Right renal pelvis (tissue), 4 donors: ENCODE results near the gene SLC25A36. TPM values are rescaled to one million over a fixed set of nuclear protein-coding genes. Genes with fewer than 3 reads are reported as not detected.
"Not testable (repeated sequence)": the region's sequence is repeated elsewhere in the genome, so short reads cannot be mapped to it uniquely, and the experiment has no call there.

Experiments
- DNase-seq, 4 donors: peaks; one replicate each; pipeline ENCODE4 v3.0.0-alpha.2; 2013; ENCODE audit warnings: low read depth in 4 of 4, low spot score in 3 of 4, missing footprints in 1 of 4
- polyA plus RNA-seq, 4 donors: library from polyadenylated mRNA; unstranded; fragments of 120-200 nt; gene quantifications; one replicate each; pipeline ENCODE4 v1.2.1, GENCODE V29; 2013; ENCODE audit not compliant: insufficient read length in 4 of 4

Gene SLC25A36
- polyA plus RNA-seq, 4 donors: 174 to 214 (median 195) TPM

- no peak for DNase-seq
Observed at GRCh38 chr3:140980663-140981062, 39.0 kb downstream of the SLC25A36 start.

DNA sequence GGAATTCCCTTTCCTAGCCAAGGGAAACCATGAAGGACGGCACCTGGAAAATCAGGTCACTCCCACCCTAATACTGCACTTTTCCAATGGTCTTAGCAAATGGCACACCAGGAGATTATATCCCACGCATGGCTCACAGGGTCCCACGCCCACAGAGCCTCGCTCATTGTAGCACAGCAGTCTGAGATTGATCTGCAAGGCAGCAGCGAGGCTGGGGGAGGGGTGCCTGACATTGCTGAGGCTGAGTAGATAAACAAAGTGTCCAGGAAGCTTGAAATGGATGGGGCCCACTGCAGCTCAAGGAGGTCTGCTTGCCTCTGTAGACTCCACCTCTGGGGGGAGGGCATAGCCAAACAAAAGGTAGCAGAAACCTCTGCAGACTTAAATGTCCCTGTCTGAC, 46.2 kb downstream of the SLC25A36 start:
- DNase-seq: not testable (repeated sequence)

GRCh38 chr3:140994316-140994715, 52.7 kb downstream of the SLC25A36 start:
- DNase-seq: no peak

DNA sequence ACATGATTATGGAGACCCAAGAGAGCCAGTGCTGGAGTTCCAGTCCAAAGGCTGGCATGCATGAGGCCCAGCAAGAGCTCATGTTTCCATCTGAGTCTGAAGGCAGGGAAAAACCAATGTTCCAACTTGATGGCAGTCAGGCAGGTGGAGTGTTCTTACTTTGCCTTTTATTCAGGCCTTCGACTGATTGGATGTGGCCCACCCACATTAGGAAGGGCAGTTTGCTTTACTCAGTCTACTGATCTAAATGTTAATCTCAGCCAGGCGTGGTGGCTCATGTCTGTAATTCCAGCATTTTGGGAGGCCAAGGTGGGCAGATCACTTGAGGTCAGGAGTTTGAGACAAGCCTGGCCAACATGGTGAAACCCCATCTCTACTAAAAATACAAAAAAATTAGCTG, 53.2 kb downstream of the SLC25A36 start:
- not testable (repeated sequence) for DNase-seq

- DNase-seq: no peak
Observed at GRCh38 chr3:140995881-140996280, 54.2 kb downstream of the SLC25A36 start.

GRCh38 chr3:141000027-141000663, 58.5 kb downstream of the SLC25A36 start:
- peak; percentile 35 to 57 (median 45) for DNase-seq

DNA sequence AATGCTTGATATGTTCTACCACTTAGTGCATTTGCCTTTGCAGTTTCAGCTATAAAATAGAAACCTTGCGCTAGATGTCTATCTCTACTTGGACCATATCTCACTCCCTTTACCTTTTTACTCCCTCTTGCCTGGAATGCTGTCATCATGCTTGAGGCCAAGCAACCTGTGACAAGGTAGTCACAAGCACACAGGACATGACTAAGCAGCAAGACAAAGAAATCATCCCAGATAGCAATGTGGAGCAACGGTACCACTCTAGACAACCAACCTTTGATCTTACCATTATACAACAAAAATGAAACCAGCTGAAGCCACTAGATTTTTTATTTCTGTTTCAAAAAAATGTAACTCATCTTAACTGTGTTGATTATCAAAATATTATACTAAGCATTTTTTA, 59.0 kb downstream of the SLC25A36 start:
- no peak for DNase-seq

GRCh38 chr3:141006344-141006743, 64.7 kb downstream of the SLC25A36 start:
- no peak for DNase-seq

DNA sequence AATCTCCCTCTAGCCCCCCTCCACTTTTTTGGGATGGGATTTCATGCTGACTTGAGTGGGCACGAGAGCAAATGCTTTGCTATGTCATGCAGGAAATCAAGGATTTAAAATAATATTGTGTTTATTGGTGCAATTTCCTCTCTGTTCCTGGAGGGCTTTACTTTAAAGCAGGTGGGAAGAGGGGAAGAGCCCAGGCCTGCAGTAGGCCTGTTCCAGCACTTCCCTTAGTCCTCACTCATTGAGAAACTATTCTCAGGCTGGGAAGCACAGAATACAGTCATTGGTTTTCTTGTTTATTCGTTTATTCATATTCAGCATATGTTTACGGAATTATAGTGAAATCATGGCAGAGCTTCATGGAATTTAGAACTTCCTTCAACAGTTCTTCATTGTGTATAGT, 67.9 kb downstream of the SLC25A36 start:
- DNase-seq: no peak

DNA sequence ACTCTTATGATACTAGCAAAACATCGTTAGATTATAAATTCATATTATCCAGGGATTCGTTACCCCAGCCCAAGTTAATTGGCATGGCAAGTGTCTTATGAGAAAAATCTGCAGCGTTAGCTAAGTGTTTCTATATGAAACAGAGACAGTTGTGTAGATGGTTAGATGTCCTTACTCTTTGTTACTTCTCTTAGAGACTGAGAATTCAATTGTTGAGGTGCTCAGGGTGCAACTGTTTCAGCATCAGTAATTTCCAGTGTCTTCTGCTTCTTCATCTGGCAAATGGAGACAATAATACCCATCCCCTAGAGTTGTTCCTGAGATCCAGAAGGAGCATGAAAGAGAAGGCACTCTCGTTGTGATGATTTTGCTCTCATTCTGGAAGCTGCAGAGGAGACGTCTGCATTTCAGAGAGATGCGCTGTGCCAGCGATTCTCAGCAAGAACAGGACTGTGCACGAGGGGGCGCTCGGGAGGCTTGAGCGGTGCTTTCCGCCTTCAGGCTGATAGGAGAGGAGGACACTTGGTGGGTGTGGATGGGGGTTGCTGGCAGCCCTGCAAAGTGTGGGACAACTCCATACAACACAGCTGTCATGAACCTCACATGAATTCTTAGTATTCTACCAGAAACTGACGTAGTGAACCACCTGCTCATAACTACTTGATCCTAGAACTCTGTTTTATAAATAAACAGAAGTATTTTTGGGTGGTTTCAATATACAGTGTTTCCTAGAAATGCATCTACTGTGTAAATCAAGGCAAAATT, 69.8 kb downstream of the SLC25A36 start:
- peak; percentile 51 to 68 (median 53) for DNase-seq

- no peak for DNase-seq
Observed at GRCh38 chr3:141011997-141012262, 70.3 kb downstream of the SLC25A36 start.

DNA sequence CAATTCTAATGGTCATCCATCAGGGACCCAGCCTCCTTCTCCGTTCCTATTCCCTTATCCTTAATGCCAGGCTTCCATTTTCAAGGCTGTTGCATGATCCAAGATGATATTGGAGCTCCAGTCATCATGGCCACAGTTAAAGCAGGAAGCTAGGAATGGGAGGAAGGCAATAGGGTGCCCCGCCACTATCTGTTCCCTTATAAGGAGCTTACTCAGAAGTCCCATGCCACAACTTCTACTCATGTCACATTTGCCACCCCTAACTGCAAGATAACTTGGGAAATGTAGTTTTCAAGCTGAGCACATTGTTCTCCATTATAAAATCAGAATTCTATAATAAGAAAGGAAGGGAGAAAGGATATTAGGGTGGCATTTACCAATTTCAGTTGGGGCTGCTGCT, 70.9 kb downstream of the SLC25A36 start:
- no peak for DNase-seq

DNA sequence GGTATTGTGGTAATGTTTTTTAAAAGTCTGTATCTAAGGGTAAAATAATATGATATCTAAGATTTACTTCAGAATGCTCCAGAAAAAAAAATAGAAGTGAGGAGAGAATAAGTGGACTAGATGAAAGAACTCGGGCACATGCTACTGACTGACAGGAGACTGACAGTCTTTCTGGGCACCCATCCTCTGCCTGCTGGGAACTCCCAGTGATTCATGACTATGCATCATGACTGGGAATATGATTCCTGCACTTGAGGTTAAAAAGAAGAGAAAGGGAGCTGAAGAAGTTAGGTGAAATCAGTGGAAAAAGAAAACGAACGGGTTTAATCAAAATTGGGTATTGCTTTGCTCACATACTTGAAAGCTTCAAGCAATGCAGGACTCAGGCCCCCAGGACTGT, 73.8 kb downstream of the SLC25A36 start:
- DNase-seq: no peak

DNA sequence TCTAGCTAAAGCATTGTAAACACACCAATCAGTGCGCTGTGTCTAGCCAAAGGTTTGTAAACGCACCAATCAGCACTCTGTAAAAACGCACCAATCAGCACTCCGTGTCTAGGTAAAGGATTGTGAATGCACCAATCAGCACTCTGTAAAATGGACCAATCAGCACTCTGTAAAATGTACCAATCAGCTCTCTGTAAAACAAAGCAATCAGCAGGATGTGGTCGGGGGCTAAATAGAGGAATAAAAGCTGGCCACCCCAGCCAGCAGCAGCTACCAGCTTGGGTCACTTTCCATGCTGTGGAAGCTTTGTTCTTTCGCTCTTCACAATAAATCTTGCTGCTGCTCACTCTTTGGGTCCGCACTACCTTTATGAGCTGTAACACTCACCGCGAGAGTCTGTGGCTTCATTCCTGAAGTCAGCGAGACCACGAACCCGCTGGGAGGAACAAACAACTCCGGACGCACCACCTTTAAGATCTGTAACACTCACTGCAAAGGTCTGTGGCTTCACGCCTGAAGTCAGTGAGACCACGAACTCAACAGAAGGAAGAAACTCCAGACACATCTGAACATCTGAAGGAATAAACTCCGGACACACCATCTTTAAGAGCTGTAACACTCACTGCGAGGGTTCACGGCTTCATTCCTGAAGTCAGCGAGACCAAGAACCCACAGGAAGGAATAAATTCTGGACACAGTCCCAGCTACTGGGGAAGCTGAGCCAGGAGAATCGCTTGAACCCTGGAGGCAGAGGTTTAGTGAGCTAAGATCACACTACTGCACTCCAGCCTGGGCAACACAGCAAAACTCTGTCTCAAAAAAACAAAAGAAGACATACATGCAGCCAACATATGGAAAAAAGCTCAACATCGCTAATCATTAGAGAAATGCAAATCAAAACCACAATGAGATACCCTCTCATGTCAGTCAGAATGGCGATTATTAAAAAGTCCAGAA, 76.0 kb downstream of the SLC25A36 start:
- DNase-seq: not testable (repeated sequence)

DNA sequence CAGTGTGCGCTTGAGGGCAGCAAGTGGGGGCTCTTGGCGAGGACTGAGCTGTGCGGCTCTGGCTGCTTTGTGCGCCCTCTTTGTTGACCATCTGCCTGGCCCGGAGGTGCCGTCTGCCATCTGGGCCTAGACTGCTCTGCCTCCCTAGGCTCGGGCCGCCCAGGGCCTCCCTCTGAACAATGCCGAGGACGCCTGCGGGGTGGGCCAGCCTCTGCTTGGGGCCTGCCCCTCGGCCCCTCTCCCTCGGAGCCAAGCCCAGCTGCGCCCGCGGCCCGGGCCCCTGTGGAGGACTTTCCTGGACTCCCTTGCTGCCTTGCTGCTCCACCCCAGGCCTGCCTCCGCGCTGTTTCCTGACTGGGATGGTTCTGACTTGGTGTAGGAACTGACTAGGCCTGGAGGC, 77.6 kb downstream of the SLC25A36 start:
- no peak for DNase-seq

- no peak for DNase-seq
Observed at GRCh38 chr3:141020143-141020830, 78.7 kb downstream of the SLC25A36 start.

DNA sequence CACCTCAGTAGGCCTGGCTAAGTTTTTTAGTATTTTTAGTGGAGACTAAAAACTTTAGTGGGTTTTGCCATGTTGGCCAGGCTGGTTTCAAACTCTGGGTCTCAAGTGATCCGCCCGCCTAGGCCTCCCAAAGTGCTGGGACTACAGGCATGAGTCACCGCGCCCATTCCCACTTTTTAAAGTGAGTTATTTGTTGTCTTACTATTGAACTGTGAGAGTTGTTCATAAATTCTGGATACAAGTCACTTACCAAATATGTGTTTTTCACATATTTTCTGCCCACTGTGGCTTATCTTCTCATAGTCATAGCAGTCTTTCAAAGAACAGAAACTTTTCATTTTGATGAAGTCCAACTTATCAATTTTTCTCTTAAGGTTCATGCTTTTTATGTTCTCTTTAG, 79.6 kb downstream of the SLC25A36 start:
- no peak for DNase-seq
